WERI-Rb-1 (cell line): ENCODE measurements around the gene XAB2.

Experiments
- DNase-seq: peaks from one replicate; pipeline ENCODE4 v3.0.0-alpha.2; 2020
- H3K27ac ChIP-seq: fragments of 250-450 bp; sonication (Bioruptor Pico); 2 replicates; pipeline ENCODE4 v1.5.1; 2020; ENCODE audit warnings: mild to moderate bottlenecking, moderate library complexity
- H3K27me3 ChIP-seq: fragments of 250-450 bp; sonication (Bioruptor Pico); 2 replicates; pipeline ENCODE4 v1.5.1; 2021; ENCODE audit warnings: mild to moderate bottlenecking, low read depth, moderate library complexity; ENCODE audit not compliant: insufficient read depth, severe bottlenecking
- H3K36me3 ChIP-seq: fragments of 250-450 bp; sonication (Bioruptor Pico); 2 replicates; pipeline ENCODE4 v1.5.1; 2020; ENCODE audit warnings: mild to moderate bottlenecking, moderate library complexity
- H3K4me3 ChIP-seq: 2 replicates; pipeline ENCODE4 v1.5.1; 2011; ENCODE audit warnings: low read depth, mild to moderate bottlenecking, control low read depth, low read length
- H3K9me3 ChIP-seq: fragments of 250-450 bp; sonication (Bioruptor Pico); 2 replicates; pipeline ENCODE4 v1.5.1; 2021; ENCODE audit warnings: mild to moderate bottlenecking, moderate library complexity; ENCODE audit not compliant: severe bottlenecking
- TF ChIP-seq, protein P1 (sequence below): IDR thresholded peaks from 2 replicates; pipeline ENCODE4 v1.5.1; 2011; ENCODE audit warnings: low read depth, mild to moderate bottlenecking, control low read depth, inconsistent platforms, low read length

Gene XAB2

DNA sequence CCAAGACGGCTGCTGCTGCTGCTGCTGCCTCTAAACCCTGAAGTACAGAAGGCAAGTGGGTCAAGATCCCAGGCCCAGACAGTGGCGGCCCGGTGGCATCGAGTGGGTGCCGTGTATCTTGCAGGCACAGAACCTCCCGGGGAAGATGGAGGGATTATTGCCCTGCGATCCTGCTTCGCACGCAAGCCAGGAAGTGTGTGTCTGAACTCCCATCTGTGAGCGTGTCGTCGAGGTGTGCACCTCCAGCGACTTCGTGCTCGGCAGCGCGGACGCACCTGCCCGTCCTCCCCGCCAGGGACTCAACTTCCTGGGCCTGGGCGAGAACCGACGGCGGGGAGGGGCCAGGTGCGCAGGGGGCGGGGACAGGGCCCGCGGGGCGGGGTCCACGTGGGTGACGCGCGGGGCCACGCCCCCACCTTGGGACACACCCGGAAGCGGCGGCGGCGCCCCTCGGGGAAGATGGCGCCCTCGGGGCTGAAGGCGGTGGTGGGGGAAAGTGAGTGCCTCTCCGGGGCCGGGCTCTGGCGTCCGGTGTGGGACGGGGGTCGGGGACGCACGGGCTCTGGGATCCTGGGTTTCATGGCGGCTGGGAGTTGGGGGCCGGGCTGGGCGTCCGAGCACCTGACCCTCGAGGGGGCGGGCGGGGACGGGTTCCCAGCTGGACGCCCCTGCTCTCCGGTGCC is 7.5 kb upstream of the XAB2 start, which contains the start of gene STXBP2:
STXBP2 (plus strand) TSS at position 420 of the 683 bp plus-strand sequence; CDS start at position 460, 40 bp downstream.
- H3K4me3 ChIP-seq = no peak within 1 kb of the TSS
- TF ChIP-seq, protein P1, sequence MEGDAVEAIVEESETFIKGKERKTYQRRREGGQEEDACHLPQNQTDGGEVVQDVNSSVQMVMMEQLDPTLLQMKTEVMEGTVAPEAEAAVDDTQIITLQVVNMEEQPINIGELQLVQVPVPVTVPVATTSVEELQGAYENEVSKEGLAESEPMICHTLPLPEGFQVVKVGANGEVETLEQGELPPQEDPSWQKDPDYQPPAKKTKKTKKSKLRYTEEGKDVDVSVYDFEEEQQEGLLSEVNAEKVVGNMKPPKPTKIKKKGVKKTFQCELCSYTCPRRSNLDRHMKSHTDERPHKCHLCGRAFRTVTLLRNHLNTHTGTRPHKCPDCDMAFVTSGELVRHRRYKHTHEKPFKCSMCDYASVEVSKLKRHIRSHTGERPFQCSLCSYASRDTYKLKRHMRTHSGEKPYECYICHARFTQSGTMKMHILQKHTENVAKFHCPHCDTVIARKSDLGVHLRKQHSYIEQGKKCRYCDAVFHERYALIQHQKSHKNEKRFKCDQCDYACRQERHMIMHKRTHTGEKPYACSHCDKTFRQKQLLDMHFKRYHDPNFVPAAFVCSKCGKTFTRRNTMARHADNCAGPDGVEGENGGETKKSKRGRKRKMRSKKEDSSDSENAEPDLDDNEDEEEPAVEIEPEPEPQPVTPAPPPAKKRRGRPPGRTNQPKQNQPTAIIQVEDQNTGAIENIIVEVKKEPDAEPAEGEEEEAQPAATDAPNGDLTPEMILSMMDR = no peak
- no peak for DNase-seq
- no peaks in the 10 kb centered on the region for H3K27me3 ChIP-seq
- no peaks in the 10 kb centered on the region for H3K9me3 ChIP-seq
- H3K36me3 ChIP-seq = peaks cover 7% of the 10 kb centered on the region
- H3K27ac ChIP-seq = peak within 1 kb of the TSS; percentile 42

DNA sequence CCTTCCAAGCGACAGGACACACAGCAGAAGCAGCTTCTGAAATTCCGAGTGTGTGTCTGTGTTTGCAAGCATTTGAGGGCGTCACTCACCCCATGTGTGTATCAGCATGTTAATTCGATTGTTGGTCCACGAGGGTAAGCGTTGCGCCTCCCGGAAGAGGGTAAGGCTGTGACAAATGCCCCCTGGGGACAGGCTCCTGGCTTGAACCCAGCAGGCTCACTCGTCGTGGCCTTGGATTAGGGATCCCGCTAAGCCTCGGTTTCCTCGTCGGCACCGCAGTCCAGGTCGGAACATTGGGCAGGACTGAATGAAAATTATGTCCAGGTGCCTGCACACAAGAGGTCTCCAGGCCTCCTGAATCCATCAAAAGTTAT is 7.0 kb upstream of the XAB2 start:
- Histone ChIP-seq H3K27ac (no peak overlapping the region), H3K4me3 (no peak overlapping the region), H3K9me3 (no peaks in the 10 kb centered on the region), H3K36me3 (peaks cover 12% of the 10 kb centered on the region), H3K27me3 (no peaks in the 10 kb centered on the region)
- no peak for DNase-seq
- TF ChIP-seq, protein P1 = no peak

DNA sequence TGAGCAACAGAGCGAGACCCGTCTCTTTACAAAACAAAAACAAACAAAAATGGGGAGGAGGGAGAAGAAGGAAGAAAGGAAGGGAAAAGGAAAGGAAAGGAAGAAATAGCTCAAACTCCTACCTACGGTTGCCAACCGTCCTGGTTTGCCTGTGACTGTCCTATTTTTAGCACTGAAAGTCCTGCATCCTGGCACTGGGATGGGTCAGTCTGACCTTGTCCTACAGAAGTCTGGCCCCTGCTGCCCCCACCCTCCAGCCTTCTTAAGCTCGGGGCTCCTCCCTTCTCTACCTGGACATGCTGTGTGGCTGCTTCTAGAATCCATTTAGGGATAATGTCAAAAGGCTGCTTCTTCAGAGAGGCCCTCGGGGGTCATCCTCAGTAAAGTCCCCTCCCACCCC is 6.3 kb upstream of the XAB2 start:
- DNase-seq = no peak
- TF ChIP-seq, protein P1 = no peak
- Histone ChIP-seq H3K9me3 (no peaks in the 10 kb centered on the region), H3K27me3 (no peaks in the 10 kb centered on the region), H3K27ac (no peak overlapping the region), H3K36me3 (peaks cover 12% of the 10 kb centered on the region), H3K4me3 (no peak overlapping the region)

DNA sequence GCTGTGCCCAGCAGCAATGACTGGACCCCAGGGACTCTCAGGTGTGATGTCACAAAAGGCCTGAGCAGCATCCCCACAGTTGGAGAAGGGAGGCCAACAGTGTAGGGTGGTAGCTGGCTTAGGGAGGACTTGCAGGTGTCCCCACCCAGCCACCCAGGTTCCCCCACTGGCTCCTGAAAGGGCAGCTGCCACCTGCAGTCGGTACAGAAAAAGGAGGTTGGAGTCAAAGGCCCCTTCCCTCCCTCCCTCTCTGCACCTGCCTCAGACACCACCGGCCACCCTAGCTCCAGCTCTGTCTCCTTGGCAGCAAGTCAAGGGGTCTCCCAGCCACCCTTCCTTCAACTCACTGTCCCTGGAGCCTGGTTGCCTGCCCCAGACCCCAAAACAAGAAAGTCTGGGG is 4.4 kb upstream of the XAB2 start, which contains the start of gene PCP2:
PCP2 (minus strand) TSS at position 22 of the 400 bp plus-strand sequence. CDS start 262 bp downstream, outside the sequence.
- Histone ChIP-seq H3K9me3 (no peaks in the 10 kb centered on the region), H3K36me3 (peaks cover 16% of the 10 kb centered on the region), H3K27me3 (no peaks in the 10 kb centered on the region), H3K27ac (no peak within 1 kb of the TSS; the same call in 1 of the 2 replicates), H3K4me3 (no peak within 1 kb of the TSS)
- DNase-seq = no peak
- TF ChIP-seq, protein P1 = no peak

DNA sequence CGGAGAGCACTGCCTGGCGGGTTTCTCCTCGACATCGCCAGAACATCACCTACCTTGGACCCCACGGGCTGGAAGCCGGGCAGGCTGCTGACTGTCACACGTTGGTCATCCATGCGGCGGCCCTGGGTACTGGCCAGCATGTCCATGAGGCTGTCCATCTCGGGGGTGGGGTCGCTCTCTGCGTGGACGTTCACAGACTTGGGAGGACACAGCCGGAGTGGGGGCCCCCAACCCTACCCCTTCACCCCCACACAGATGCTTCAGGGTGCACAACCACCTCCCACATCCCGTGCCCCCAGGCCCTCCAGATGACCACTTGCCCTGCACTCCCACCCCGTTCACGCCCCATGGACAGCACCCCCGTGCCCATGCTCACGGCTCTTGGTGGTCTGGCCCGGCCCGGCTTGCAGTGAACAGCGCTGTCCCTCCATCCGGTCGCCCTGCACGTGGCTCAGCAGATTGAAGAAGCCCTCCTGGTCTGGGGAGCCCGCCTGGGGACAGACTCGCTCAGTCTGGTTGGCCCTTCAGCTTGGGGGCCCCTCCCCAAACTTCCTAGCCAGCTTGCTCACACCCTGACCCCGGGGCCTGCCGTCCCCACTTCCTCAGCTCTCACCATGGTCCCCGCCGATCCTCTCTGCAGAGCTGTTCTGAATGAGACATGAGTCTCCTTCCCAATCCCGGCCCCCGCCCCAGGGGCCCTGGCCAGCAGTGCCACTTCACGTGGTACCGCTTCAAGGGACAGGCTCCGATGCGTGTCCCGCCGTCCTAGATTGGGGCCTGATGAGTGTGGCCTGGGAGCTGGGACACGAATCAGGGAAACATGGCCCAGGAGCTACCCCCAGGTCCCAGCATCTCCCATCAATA is 3.2 kb upstream of the XAB2 start:
- Histone ChIP-seq H3K27me3 (no peaks in the 10 kb centered on the region), H3K27ac (no peak overlapping the region), H3K9me3 (no peaks in the 10 kb centered on the region), H3K4me3 (no peak overlapping the region), H3K36me3 (peaks cover 16% of the 10 kb centered on the region)
- no peak for DNase-seq
- TF ChIP-seq, protein P1 = no peak
